ENCODE results near the gene TRIM59.

DNA sequence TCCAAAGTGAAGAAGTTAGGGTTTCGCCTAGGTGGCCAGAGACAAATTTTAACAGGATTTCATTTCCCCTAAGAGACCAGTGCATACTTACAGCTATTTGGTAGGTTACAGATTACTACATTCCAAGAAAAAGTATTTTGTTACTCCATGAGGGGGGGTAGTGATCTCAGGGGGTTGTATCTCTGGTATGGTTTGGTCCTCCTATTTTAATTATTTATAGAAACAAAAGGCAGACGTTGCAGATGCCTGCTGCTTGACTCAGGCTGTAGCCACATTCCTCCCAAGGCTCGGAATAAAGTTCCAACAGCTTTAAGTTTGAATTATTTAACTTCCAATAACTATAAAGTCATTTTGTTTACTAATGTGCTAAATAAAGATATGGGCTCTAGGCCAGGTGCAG is 1.3 kb upstream of the TRIM59 start:
- TF ChIP-seq POLR2A (IDR thresholded peaks at IDR 0.05; ENCODE audit: extremely low read depth, insufficient read length), result no peak
- TF ChIP-seq, protein P1, sequence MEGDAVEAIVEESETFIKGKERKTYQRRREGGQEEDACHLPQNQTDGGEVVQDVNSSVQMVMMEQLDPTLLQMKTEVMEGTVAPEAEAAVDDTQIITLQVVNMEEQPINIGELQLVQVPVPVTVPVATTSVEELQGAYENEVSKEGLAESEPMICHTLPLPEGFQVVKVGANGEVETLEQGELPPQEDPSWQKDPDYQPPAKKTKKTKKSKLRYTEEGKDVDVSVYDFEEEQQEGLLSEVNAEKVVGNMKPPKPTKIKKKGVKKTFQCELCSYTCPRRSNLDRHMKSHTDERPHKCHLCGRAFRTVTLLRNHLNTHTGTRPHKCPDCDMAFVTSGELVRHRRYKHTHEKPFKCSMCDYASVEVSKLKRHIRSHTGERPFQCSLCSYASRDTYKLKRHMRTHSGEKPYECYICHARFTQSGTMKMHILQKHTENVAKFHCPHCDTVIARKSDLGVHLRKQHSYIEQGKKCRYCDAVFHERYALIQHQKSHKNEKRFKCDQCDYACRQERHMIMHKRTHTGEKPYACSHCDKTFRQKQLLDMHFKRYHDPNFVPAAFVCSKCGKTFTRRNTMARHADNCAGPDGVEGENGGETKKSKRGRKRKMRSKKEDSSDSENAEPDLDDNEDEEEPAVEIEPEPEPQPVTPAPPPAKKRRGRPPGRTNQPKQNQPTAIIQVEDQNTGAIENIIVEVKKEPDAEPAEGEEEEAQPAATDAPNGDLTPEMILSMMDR (IDR thresholded peaks at IDR 0.05; ENCODE audit: low read depth, low read length), result no peak

All from NB4 (cell line).